K562 (cell line): Measurements from ENCODE around the gene PNMA8A. TPM values are rescaled to one million over a fixed set of nuclear protein-coding genes. Genes with fewer than 3 reads are reported as not detected.

Experiments used
- BCOR ChIP-seq: fragments of 450-650 bp; IDR thresholded peaks from 2 replicates; pipeline ENCODE4 v1.6.1; 2016
- BHLHE40 ChIP-seq: IDR thresholded peaks from 2 replicates; pipeline ENCODE4 v1.6.1; 2011; ENCODE audit warnings: low read length, improper control_type of control experiment
- CBX3 ChIP-seq, 2 experiments: IDR thresholded peaks; 1 replicate in 1 of 2; 2 replicates in 1 of 2; pipeline ENCODE4 v1.6.1; 2012; ENCODE audit warnings: inconsistent platforms in 2 of 2, low read length in 2 of 2, borderline replicate concordance in 1 of 2, control low read depth in 1 of 2
- CHAMP1 ChIP-seq: fragments of 450-650 bp; IDR thresholded peaks from 2 replicates; pipeline ENCODE4 v1.6.1; 2016; ENCODE audit warnings: mild to moderate bottlenecking
- CXXC5 ChIP-seq: fragments of 250-450 bp; sonication (Bioruptor Pico); IDR thresholded peaks from 2 replicates; pipeline ENCODE4 v1.8.0; 2022; ENCODE audit warnings: inconsistent platforms, mild to moderate bottlenecking, moderate library complexity
- HDAC2 ChIP-seq: fragments of 450-650 bp; IDR thresholded peaks from 2 replicates; pipeline ENCODE4 v1.6.1; 2016; ENCODE audit warnings: mild to moderate bottlenecking
- KLF6 ChIP-seq: fragments of 250-450 bp; sonication (Bioruptor Pico); IDR thresholded peaks from 2 replicates; pipeline ENCODE4 v1.4.0; 2020; ENCODE audit warnings: mild to moderate bottlenecking, moderate library complexity, borderline replicate concordance
- MAZ ChIP-seq, 2 experiments: fragments of 450-650 bp in 1 of 2; sonication (generic) in 1 of 2; formaldehyde crosslinking; IDR thresholded peaks in 1 of 2; conservative IDR thresholded peaks in 1 of 2; 2 replicates each; pipeline versions ENCODE4 v1.4.0 to v1.5.0; 2020; ENCODE audit warnings: mild to moderate bottlenecking in 1 of 2, missing genetic modification reagents in 1 of 2
- MYC ChIP-seq, 2 experiments: fragments of 250-450 bp in 1 of 2; sonication (Bioruptor Pico) in 1 of 2; IDR thresholded peaks; 2 replicates each; pipeline versions ENCODE4 v1.5.1 to v1.6.1; 2012 to 2021; ENCODE audit warnings: low read depth in 2 of 2, borderline replicate concordance in 1 of 2, improper control_type of control experiment in 1 of 2, low read length in 1 of 2, mild to moderate bottlenecking in 1 of 2, moderate library complexity in 1 of 2
- NFE2 ChIP-seq: IDR thresholded peaks from 2 replicates; pipeline ENCODE4 v1.6.1; 2014; ENCODE audit warnings: antibody characterized with exemption, low read depth
- NFIX ChIP-seq: fragments of 250-450 bp; sonication (Bioruptor Pico); IDR thresholded peaks from 2 replicates; pipeline ENCODE4 v1.4.0; 2020; ENCODE audit warnings: low read depth, mild to moderate bottlenecking, moderate library complexity
- PCBP2 ChIP-seq: fragments of 200-400 bp; formaldehyde crosslinking; IDR thresholded peaks from 2 replicates; pipeline ENCODE4 v1.6.1; 2018; ENCODE audit warnings: low read length, low read depth, mild to moderate bottlenecking, moderate library complexity; ENCODE audit not compliant: poor library complexity, severe bottlenecking
- SMC3 ChIP-seq: conservative IDR thresholded peaks from 2 replicates; pipeline ENCODE4 v1.6.1; 2011; ENCODE audit warnings: low read depth, low read length, improper control_type of control experiment; ENCODE audit not compliant: insufficient read depth
- SNAPC5 ChIP-seq: fragments of 250-450 bp; sonication (Bioruptor Pico); IDR thresholded peaks from 2 replicates; pipeline ENCODE4 v1.8.0; 2021; ENCODE audit warnings: moderate library complexity, mild to moderate bottlenecking, inconsistent platforms
- ZC3H11A ChIP-seq: IDR thresholded peaks from 2 replicates; pipeline ENCODE4 v1.6.1; 2012; ENCODE audit warnings: low read depth, low read length, improper control_type of control experiment
- ZFP36 ChIP-seq: fragments of 150-350 bp; IDR thresholded peaks from 2 replicates; pipeline ENCODE4 v1.6.1; 2018; ENCODE audit warnings: low read length, low read depth; ENCODE audit not compliant: partially characterized antibody
- ZNF263 ChIP-seq: sonication (generic); formaldehyde crosslinking; IDR thresholded peaks from 2 replicates; pipeline ENCODE4 v1.8.0; 2022; ENCODE audit warnings: mild to moderate bottlenecking, missing genetic modification reagents, borderline replicate concordance
- polyA plus RNA-seq, 8 experiments: library from polyadenylated mRNA; depleted of rRNA in 4 of 8; stranded (reverse) in 5 of 8; unstranded in 3 of 8; fragments of >200 nt; fragmentation: Nextera tagmentation in 2 of 8; fragmentation: Illumina TruSeq in 1 of 8; extraction: Ambion mirVana in 2 of 8; extraction: Trizol in 1 of 8; gene quantifications; 2 replicates each; pipeline versions ENCODE4 v1.2.1 to v1.2.3, GENCODE V29; 2011 to 2014; ENCODE audit warnings: inconsistent platforms in 1 of 8, missing spikeins in 1 of 8
- total RNA-seq, 7 experiments: library from RNA; depleted of rRNA in 6 of 7; stranded (reverse); fragments of >200 nt in 6 of 7; fragmentation: Illumina TruSeq in 2 of 7; extraction: Trizol in 2 of 7; gene quantifications; 2 replicates each; pipeline versions ENCODE4 v1.2.1 to v1.2.3, GENCODE V29; 2011 to 2021; ENCODE audit warnings: low replicate concordance in 1 of 7
- TF ChIP-seq, protein P1 (sequence below): fragments of 450-650 bp; IDR thresholded peaks from 2 replicates; pipeline ENCODE4 v1.6.1; 2018; ENCODE audit not compliant: partially characterized antibody
- TF ChIP-seq, protein P2 (sequence below), 2 experiments: fragments of 450-650 bp; conservative IDR thresholded peaks; 2 replicates each; pipeline ENCODE4 v1.6.1; 2017; ENCODE audit warnings: mild to moderate bottlenecking in 2 of 2, moderate library complexity in 2 of 2

PNMA8A gene
- total and polyA plus RNA-seq, 9 of the 15 experiments (the other 6 are each of a cell fraction or from before 2014, with no cell fraction given) = 6.6 to 23.8 (median 14.9) TPM

GRCh38 chr19:46515879-46516350, 44.6 kb upstream of the PNMA8A start (continued):
- TF ChIP-seq ZFP36 (peak; percentile 78), KLF6 (CRISPR knock-in tag) (no peak), BHLHE40 (peak; percentile 34; the same call in 1 of the 2 replicates), NFIX (CRISPR knock-in tag) (no peak), SNAPC5 (CRISPR knock-in tag) (no peak), MAZ (CRISPR knock-in tag; conservative IDR thresholded peaks at IDR 0.05 in 1 of 2, IDR thresholded peaks at IDR 0.05 in 1 of 2) (peak in 1 of 2 experiments; percentile 27; a peak in 1 of 4 replicates), PCBP2 (no peak), BCOR (peak; percentile 83), ZC3H11A (no peak), CHAMP1 (no peak), MYC (IDR thresholded peaks at IDR 0.05; ENCODE audit: low read depth, low read length) (0 out of 2 replicates have a peak, but pooled peaks have one; percentile 48), MYC (CRISPR knock-in tag; IDR thresholded peaks at IDR 0.05; ENCODE audit: borderline replicate concordance, low read depth) (no peak), CBX3 (IDR thresholded peaks at IDR 0.05; ENCODE audit: borderline replicate concordance in 1 of 2, low read length in 2 of 2) (no peak), NFE2 (no peak), SMC3 (peak; percentile 31; the same call in 1 of the 2 replicates), ZNF263 (peak; percentile 38; the same call in 1 of the 2 replicates), CXXC5 (CRISPR knock-in tag) (no peak), HDAC2 (peak; percentile 59; the same call in 1 of the 2 replicates)
- TF ChIP-seq, protein P1, sequence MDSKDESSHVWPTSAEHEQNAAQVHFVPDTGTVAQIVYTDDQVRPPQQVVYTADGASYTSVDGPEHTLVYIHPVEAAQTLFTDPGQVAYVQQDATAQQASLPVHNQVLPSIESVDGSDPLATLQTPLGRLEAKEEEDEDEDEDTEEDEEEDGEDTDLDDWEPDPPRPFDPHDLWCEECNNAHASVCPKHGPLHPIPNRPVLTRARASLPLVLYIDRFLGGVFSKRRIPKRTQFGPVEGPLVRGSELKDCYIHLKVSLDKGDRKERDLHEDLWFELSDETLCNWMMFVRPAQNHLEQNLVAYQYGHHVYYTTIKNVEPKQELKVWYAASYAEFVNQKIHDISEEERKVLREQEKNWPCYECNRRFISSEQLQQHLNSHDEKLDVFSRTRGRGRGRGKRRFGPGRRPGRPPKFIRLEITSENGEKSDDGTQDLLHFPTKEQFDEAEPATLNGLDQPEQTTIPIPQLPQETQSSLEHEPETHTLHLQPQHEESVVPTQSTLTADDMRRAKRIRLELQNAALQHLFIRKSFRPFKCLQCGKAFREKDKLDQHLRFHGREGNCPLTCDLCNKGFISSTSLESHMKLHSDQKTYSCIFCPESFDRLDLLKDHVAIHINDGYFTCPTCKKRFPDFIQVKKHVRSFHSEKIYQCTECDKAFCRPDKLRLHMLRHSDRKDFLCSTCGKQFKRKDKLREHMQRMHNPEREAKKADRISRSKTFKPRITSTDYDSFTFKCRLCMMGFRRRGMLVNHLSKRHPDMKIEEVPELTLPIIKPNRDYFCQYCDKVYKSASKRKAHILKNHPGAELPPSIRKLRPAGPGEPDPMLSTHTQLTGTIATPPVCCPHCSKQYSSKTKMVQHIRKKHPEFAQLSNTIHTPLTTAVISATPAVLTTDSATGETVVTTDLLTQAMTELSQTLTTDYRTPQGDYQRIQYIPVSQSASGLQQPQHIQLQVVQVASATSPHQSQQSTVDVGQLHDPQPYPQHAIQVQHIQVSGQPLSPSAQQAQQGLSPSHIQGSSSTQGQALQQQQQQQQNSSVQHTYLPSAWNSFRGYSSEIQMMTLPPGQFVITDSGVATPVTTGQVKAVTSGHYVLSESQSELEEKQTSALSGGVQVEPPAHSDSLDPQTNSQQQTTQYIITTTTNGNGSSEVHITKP = no peak
- TF ChIP-seq, protein P2, sequence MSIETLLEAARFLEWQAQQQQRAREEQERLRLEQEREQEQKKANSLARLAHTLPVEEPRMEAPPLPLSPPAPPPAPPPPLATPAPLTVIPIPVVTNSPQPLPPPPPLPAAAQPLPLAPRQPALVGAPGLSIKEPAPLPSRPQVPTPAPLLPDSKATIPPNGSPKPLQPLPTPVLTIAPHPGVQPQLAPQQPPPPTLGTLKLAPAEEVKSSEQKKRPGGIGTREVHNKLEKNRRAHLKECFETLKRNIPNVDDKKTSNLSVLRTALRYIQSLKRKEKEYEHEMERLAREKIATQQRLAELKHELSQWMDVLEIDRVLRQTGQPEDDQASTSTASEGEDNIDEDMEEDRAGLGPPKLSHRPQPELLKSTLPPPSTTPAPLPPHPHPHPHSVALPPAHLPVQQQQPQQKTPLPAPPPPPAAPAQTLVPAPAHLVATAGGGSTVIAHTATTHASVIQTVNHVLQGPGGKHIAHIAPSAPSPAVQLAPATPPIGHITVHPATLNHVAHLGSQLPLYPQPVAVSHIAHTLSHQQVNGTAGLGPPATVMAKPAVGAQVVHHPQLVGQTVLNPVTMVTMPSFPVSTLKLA (conservative IDR thresholded peaks at IDR 0.05) = peak; percentile 36 to 41; a peak in 3 of 4 replicates
